NCI-H1092 treated with DMSO at 0.1 percent for 48 hours (cell line): ENCODE results near the gene KTN1.
A peak's percentile ranks its signal among the peaks of the same experiment; 100 is the strongest.

Experiments used
- DNase-seq: peaks from one replicate; lab custom pipeline; 2025; lab: John Stamatoyannopoulos, UW

Gene KTN1

DNA sequence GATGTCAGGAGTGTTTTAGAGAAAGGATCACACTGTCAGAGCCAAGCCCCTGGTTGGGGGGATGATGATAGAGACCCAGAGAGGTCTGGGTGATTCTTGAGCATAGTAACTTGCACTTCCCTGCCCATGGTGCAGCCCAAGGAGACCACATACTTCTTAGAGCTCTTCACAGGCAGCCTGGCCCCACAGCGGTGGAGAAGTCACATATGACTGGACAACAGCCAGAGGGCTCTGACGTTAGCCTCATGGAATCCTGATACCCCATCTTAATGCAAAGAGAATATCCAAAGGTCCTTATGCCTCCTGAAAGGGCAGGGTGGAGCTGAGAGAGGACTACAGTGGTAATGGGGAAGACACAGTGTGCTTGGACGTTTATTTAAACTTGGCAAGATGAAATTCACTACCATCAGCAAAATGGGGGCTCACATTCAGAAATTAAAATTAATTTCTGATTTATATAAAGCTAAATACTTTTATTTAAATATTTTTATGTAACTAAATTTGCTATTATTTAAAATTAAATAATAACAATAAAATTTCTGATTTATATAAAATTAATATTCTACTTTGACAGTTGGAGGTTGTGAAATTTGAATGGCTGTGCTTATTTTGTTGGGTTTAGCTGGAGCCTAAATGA is 131.3 kb downstream of the KTN1 start:
- no peak for DNase-seq

GRCh38 chr14:55712491-55712890 is 132.5 kb downstream of the KTN1 start:
- DNase-seq, result no peak

DNA sequence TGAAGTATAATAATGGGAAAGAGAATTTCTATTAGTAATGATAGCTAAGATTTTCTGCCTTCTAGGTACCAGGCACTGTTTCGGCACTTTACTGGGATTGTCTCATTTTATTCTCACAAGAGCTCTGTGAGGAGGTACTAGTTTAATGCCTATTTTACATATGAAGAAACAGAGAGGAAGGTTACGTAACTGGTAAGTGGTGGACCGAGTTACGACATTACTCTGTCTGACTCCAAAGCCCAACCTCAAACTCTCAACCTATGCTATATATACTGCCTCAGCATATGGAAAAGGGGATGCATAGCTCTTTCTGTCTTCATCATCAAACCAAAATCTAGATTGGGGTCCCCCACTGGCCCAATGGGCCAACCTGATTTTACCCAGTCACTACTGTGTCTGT is 133.5 kb downstream of the KTN1 start:
- DNase-seq, result no peak

DNA sequence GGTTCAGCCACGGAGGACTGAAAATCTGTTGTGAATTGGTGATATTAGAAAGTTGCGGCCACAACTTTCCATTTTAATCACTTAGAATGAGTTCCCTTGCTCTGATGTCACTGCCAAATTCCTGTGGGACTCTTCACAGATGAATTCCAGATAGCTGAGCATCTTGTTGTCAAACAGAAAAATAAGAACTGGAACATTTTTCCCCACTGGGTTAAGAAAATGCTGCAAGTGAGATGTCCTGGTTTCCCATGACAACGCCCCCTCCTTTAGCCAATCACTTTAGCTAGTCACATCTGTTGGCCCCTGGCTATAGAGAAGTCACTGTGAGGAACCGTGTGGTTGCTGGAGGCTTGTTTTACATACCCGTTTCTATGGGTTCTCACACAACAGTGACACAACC is 135.9 kb downstream of the KTN1 start:
- no peak for DNase-seq

GRCh38 chr14:55717621-55718020 is 137.6 kb downstream of the KTN1 start:
- DNase-seq, result no peak

GRCh38 chr14:55718551-55718950 is 138.5 kb downstream of the KTN1 start:
- DNase-seq, result no peak

DNA sequence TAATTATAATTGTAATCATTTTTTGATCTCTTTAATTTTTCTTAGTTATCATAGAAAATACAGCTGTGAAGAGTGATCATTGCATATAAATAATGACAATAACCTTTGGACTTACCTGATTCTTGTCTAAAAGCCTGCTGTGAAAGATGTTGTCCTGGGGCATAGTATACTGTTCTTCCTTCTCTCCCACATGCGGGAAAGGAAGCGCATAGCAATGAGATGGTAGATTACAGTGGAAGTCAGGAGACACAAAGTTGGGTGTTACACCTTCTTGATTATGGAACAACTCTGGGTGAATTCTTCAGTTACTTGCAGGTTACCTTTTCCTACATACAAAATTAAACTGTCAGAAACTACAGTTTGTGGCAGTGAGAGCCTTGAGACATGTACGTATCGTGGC is 140.8 kb downstream of the KTN1 start:
- DNase-seq, result no peak

- DNase-seq, result no peak
These were observed 141.3 kb downstream of the KTN1 start for GRCh38 chr14:55721353-55721752.

GRCh38 chr14:55722054-55722453 is 142.0 kb downstream of the KTN1 start:
- no peak for DNase-seq

GRCh38 chr14:55724736-55725135 is 144.7 kb downstream of the KTN1 start:
- DNase-seq, result no peak

DNA sequence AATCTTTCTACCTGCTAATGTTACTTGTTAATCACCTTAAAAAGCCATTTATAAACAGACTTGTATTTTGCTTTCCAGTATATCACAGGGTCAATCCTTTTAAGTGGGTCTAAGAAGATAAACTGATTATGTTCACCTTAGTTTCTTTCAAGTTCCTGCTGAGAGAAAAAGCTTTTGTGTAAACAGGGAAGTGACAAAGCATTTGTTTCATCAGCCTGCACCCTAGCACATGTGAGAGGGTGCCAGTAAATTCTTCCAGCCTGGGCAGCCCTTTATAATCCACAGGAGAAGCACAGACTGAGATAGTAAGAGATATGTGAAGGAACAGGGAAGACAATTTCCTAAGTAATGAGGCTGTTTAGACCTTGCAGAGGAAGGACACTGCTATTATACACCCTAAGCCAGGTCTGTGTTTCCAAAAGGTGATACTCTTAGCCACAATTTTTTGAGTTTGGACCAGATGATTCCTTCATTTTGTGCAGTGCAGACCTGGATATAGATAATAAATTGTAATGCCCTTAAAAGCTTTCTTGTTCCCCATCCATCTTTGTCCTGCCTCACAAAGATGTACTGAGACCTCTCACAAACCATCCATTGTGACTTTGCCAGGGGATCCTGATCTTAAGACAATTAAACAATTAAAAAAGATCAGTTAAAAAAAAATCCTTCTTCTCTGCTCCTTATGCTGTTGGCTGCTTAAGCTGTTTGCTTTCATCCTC is 150.7 kb downstream of the KTN1 start:
- DNase-seq, result no peak

DNA sequence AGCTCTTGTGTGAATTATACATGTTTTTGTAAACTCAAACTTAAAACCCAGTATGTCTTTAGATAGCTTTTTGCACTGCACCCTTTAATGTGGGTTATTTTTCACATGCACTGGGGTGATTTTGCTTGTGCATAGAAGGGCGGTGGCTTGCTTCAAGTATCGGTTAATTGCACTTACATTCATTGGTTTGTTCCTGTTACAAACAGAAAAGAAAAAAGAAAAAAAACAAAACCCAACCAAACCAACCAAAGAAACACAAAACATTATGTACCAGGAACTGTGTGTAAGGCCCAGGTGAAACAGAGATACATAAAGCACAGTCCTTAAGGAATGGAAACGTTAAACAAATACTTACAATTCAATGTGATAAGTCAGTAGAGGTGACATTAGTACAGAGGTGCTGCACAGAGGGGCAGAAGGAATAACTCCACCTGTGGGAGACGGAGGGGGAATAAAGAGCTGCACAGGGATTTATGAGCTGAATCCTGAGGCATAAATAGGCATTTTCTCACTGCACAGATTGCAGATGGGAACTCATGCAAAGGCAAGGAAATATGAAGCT is 151.4 kb downstream of the KTN1 start:
- DNase-seq, result no peak

GRCh38 chr14:55731881-55732498 is 152.0 kb downstream of the KTN1 start:
- peak; percentile 53 for DNase-seq

- DNase-seq, result no peak
These were observed 153.6 kb downstream of the KTN1 start for GRCh38 chr14:55733599-55733998.
